GM12873 (cell line): ENCODE measurements around the gene SCMH1.

Source experiments
- CTCF ChIP-seq: IDR thresholded peaks from 2 replicates; pipeline ENCODE4 v1.5.1; 2012; ENCODE audit warnings: low read depth, mild to moderate bottlenecking, moderate library complexity, low read length, control low read depth; ENCODE audit not compliant: insufficient read depth; ENCODE audit errors: missing control alignments

SCMH1 gene

GRCh38 chr1:41005876-41006275 lies 236.2 kb downstream of the SCMH1 start:
- no peak for TF ChIP-seq CTCF

GRCh38 chr1:41003640-41004220 lies 238.4 kb downstream of the SCMH1 start:
- peak; percentile 72 for TF ChIP-seq CTCF

GRCh38 chr1:41003127-41003639 lies 238.9 kb downstream of the SCMH1 start:
- no peak for TF ChIP-seq CTCF

GRCh38 chr1:40998668-40999067 lies 243.4 kb downstream of the SCMH1 start:
- no peak for TF ChIP-seq CTCF

GRCh38 chr1:40997096-40997495 lies 245.0 kb downstream of the SCMH1 start:
- TF ChIP-seq CTCF: no peak

- no peak for TF ChIP-seq CTCF
These were observed 253.0 kb downstream of the SCMH1 start for GRCh38 chr1:40989066-40989465.

- TF ChIP-seq CTCF: no peak
These were observed 253.8 kb downstream of the SCMH1 start for GRCh38 chr1:40988280-40988679.
